ENCODE measurements around the gene MRPS22. TPM values are rescaled to one million over a fixed set of nuclear protein-coding genes. Genes with fewer than 3 reads are reported as not detected.

Gene MRPS22
- total and polyA plus RNA-seq, 2 donors from 2014 or later = 36.7 to 58.7 TPM

- Histone ChIP-seq H3K27me3 (ENCODE audit: control insufficient read depth, insufficient read depth, low read length) (no peaks in the 10 kb centered on the region), H3K9ac (ENCODE audit: low read length in 3 of 3) (no peak overlapping the region), H3K27ac (ENCODE audit: low read depth in 2 of 2, low read length in 2 of 2) (no peak overlapping the region), H3K9me3 (ENCODE audit: control insufficient read depth in 2 of 3, insufficient read depth in 1 of 3, low read length in 3 of 3) (no peaks in the 10 kb centered on the region), H3K4me3 (ENCODE audit: low read length in 3 of 3) (no peak overlapping the region), H3K4me1 (ENCODE audit: control insufficient read depth in 2 of 3, insufficient read depth in 2 of 3, low read depth in 1 of 3, low read length in 3 of 3) (no peaks in the 10 kb centered on the region), H3K36me3 (ENCODE audit: control insufficient read depth in 2 of 3, insufficient read depth in 3 of 3, low read length in 3 of 3) (no peaks in the 10 kb centered on the region)
- intact Hi-C loops (cut with DNase I) = no loop called here
- no peak for TF ChIP-seq CTCF (IDR thresholded peaks at IDR 0.05; ENCODE audit: borderline replicate concordance, extremely low read depth, insufficient read depth)
- DNase-seq (no peak), FAIRE-seq (no peak)
These were observed 37.7 kb upstream of the MRPS22 start for GRCh38 chr3:139306078-139306477.

- DNase-seq (no peak), FAIRE-seq (no peak)
- Histone ChIP-seq H3K27ac (ENCODE audit: low read depth in 2 of 2, low read length in 2 of 2) (no peak overlapping the region), H3K9ac (ENCODE audit: low read length in 3 of 3) (no peak overlapping the region), H3K4me1 (ENCODE audit: control insufficient read depth in 2 of 3, insufficient read depth in 2 of 3, low read depth in 1 of 3, low read length in 3 of 3) (no peaks in the 10 kb centered on the region), H3K4me3 (ENCODE audit: low read length in 3 of 3) (no peak overlapping the region), H3K9me3 (ENCODE audit: control insufficient read depth in 2 of 3, insufficient read depth in 1 of 3, low read length in 3 of 3) (no peaks in the 10 kb centered on the region), H3K36me3 (ENCODE audit: control insufficient read depth in 2 of 3, insufficient read depth in 3 of 3, low read length in 3 of 3) (no peaks in the 10 kb centered on the region), H3K27me3 (ENCODE audit: control insufficient read depth, insufficient read depth, low read length) (no peaks in the 10 kb centered on the region)
- intact Hi-C loops (cut with DNase I) = no loop called here
- no peak for TF ChIP-seq CTCF (IDR thresholded peaks at IDR 0.05; ENCODE audit: borderline replicate concordance, extremely low read depth, insufficient read depth)
These were observed 36.7 kb upstream of the MRPS22 start for GRCh38 chr3:139307072-139307491.

- Histone ChIP-seq H3K4me1 (ENCODE audit: control insufficient read depth in 2 of 3, insufficient read depth in 2 of 3, low read depth in 1 of 3, low read length in 3 of 3) (no peaks in the 10 kb centered on the region), H3K36me3 (ENCODE audit: control insufficient read depth in 2 of 3, insufficient read depth in 3 of 3, low read length in 3 of 3) (no peaks in the 10 kb centered on the region), H3K9me3 (ENCODE audit: control insufficient read depth in 2 of 3, insufficient read depth in 1 of 3, low read length in 3 of 3) (no peaks in the 10 kb centered on the region), H3K27me3 (ENCODE audit: control insufficient read depth, insufficient read depth, low read length) (no peaks in the 10 kb centered on the region), H3K27ac (ENCODE audit: low read depth in 2 of 2, low read length in 2 of 2) (no peak overlapping the region), H3K9ac (ENCODE audit: low read length in 3 of 3) (no peak overlapping the region), H3K4me3 (ENCODE audit: low read length in 3 of 3) (no peak overlapping the region)
- TF ChIP-seq CTCF (IDR thresholded peaks at IDR 0.05; ENCODE audit: borderline replicate concordance, extremely low read depth, insufficient read depth) = no peak
- DNase-seq (no peak), FAIRE-seq (no peak)
- intact Hi-C loops (cut with DNase I) = no loop called here
These were observed 35.9 kb upstream of the MRPS22 start for GRCh38 chr3:139307601-139308555.
